Uterus (tissue), 2 donors: ENCODE measurements around the gene ACIN1.

ENCODE experiments used
- POLR2A ChIP-seq, 2 donors: fragments of 450-650 bp; IDR thresholded peaks; one replicate each; pipeline ENCODE4 v1.6.1; 2016; ENCODE audit warnings: antibody characterized with exemption in 2 of 2, mild to moderate bottlenecking in 1 of 2, moderate library complexity in 1 of 2
- TF ChIP-seq, protein P1 (sequence below), 4 experiments: fragments of 200-600 bp in 2 of 4; fragments of 450-650 bp in 2 of 4; sonication (generic) in 2 of 4; IDR thresholded peaks; one replicate each; pipeline ENCODE4 v1.5.1; 2016 to 2019; ENCODE audit warnings: antibody characterized with exemption in 4 of 4, mild to moderate bottlenecking in 2 of 4, moderate library complexity in 1 of 4

DNA sequence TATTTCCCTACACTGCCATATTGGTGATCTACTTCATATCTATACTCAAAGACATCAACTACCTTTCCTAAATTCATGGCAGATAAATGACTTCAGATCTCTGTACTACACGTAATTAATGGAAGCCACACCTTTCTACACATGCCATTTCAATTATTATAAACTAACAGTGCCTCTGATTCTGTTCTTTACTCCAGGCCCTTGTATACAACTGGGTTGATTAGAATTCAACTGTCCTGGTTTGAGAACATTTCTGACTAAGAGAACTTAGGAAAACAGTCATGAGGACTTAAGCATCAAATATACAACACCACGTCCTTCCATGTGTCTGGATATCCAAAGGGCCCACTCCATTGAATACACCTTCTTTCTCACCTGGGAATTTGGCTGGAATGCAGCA, 1.8 kb downstream of the ACIN1 start:
- TF ChIP-seq, protein P1, sequence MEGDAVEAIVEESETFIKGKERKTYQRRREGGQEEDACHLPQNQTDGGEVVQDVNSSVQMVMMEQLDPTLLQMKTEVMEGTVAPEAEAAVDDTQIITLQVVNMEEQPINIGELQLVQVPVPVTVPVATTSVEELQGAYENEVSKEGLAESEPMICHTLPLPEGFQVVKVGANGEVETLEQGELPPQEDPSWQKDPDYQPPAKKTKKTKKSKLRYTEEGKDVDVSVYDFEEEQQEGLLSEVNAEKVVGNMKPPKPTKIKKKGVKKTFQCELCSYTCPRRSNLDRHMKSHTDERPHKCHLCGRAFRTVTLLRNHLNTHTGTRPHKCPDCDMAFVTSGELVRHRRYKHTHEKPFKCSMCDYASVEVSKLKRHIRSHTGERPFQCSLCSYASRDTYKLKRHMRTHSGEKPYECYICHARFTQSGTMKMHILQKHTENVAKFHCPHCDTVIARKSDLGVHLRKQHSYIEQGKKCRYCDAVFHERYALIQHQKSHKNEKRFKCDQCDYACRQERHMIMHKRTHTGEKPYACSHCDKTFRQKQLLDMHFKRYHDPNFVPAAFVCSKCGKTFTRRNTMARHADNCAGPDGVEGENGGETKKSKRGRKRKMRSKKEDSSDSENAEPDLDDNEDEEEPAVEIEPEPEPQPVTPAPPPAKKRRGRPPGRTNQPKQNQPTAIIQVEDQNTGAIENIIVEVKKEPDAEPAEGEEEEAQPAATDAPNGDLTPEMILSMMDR (IDR thresholded peaks at IDR 0.05) = no peak
- TF ChIP-seq POLR2A (IDR thresholded peaks at IDR 0.05) = no peak
